Ectodermal cell (in vitro differentiated cells): Measurements from ENCODE around the gene IFT74.
"Not testable (repeated sequence)": the region's sequence is repeated elsewhere in the genome, so short reads cannot be mapped to it uniquely, and the experiment has no call there.

Experiments used
- H3K27ac ChIP-seq: 2 replicates; pipeline ENCODE4 v1.7.0; 2013; ENCODE audit warnings: mild to moderate bottlenecking, low read depth, low read length; ENCODE audit not compliant: insufficient read depth, poor library complexity, severe bottlenecking
- H3K27me3 ChIP-seq: 2 replicates; pipeline ENCODE4 v1.7.0; 2013; ENCODE audit warnings: mild to moderate bottlenecking, low read length; ENCODE audit not compliant: insufficient read depth, control insufficient read depth, poor library complexity, severe bottlenecking
- H3K36me3 ChIP-seq: one replicate; pipeline ENCODE4 v1.7.0; 2013; ENCODE audit warnings: low read length; ENCODE audit not compliant: control insufficient read depth, insufficient read depth
- H3K4me1 ChIP-seq: one replicate; pipeline ENCODE4 v1.7.0; 2013; ENCODE audit warnings: low read length; ENCODE audit not compliant: control insufficient read depth, insufficient read depth
- H3K4me3 ChIP-seq: 2 replicates; pipeline ENCODE4 v1.7.0; 2013; ENCODE audit warnings: low read depth, low read length, control low read depth; ENCODE audit not compliant: insufficient read depth
- H3K9me3 ChIP-seq: 2 replicates; pipeline ENCODE4 v1.7.0; 2013; ENCODE audit warnings: mild to moderate bottlenecking, low read length, moderate library complexity; ENCODE audit not compliant: control insufficient read depth
- WGBS, 2 experiments: methylation state at CpG; one replicate each; pipeline ENCODE4 v1.1.7; 2013; ENCODE audit warnings: missing lambda C conversion rate in 2 of 2; 5-methylcytosine and 5-hydroxymethylcytosine counted together

Gene IFT74

GRCh38 chr9:27065288-27065687 lies 109.1 kb downstream of the IFT74 start:
- Histone ChIP-seq H3K9me3 (no peaks in the 10 kb centered on the region), H3K27me3 (no peaks in the 10 kb centered on the region), H3K4me3 (no peak overlapping the region), H3K4me1 (no peaks in the 10 kb centered on the region), H3K36me3 (no peaks in the 10 kb centered on the region), H3K27ac (no peak overlapping the region)
- 100% methylated on average over 1 of the region's 1 CpG for whole genome bisulfite sequencing, 2 experiments

- Histone ChIP-seq H3K4me1 (no peaks in the 10 kb centered on the region), H3K36me3 (no peaks in the 10 kb centered on the region), H3K9me3 (no peaks in the 10 kb centered on the region), H3K27ac (no peak overlapping the region), H3K4me3 (no peak overlapping the region), H3K27me3 (no peaks in the 10 kb centered on the region)
- 68 to 71% methylated on average over 4 of the region's 4 CpGs for WGBS, 2 experiments
Observed at GRCh38 chr9:27073841-27074728, 117.9 kb downstream of the IFT74 start.

GRCh38 chr9:27078685-27079084 lies 122.5 kb downstream of the IFT74 start:
- Histone ChIP-seq H3K9me3 (no peaks in the 10 kb centered on the region), H3K36me3 (no peaks in the 10 kb centered on the region), H3K27ac (no peak overlapping the region), H3K4me1 (no peaks in the 10 kb centered on the region), H3K4me3 (no peak overlapping the region), H3K27me3 (no peaks in the 10 kb centered on the region)
- WGBS, 2 experiments: 92 to 100% methylated on average over 1 of the region's 1 CpG

GRCh38 chr9:27085456-27085855 lies 129.2 kb downstream of the IFT74 start:
- H3K9me3 ChIP-seq: no peaks in the 10 kb centered on the region
- H3K4me1 ChIP-seq: no peaks in the 10 kb centered on the region
- H3K4me3 ChIP-seq: no peak overlapping the region
- H3K27ac ChIP-seq: no peak overlapping the region
- no peaks in the 10 kb centered on the region for H3K27me3 ChIP-seq
- no peaks in the 10 kb centered on the region for H3K36me3 ChIP-seq
- WGBS, 2 experiments: 96% methylated on average over 3 to 5 of the region's 5 CpGs

GRCh38 chr9:27086818-27087680 lies 130.8 kb downstream of the IFT74 start:
- H3K36me3 ChIP-seq: no peaks in the 10 kb centered on the region
- WGBS, 2 experiments: 92 to 94% methylated on average over 8 to 9 of the region's 11 CpGs

GRCh38 chr9:27088981-27089380 lies 132.8 kb downstream of the IFT74 start:
- no peaks in the 10 kb centered on the region for H3K27me3 ChIP-seq
- H3K4me3 ChIP-seq: no peak overlapping the region
- H3K27ac ChIP-seq: no peak overlapping the region
- no peaks in the 10 kb centered on the region for H3K4me1 ChIP-seq
- no peaks in the 10 kb centered on the region for H3K36me3 ChIP-seq
- 82 to 100% methylated on average over 1 to 4 of the region's 4 CpGs for WGBS, 2 experiments
- no peaks in the 10 kb centered on the region for H3K9me3 ChIP-seq

More at GRCh38 chr9:27086818-27087680, 130.8 kb downstream of the IFT74 start:
- no peak overlapping the region for H3K27ac ChIP-seq
- no peak overlapping the region for H3K4me3 ChIP-seq
- H3K27me3 ChIP-seq: no peaks in the 10 kb centered on the region
- no peaks in the 10 kb centered on the region for H3K9me3 ChIP-seq
- no peaks in the 10 kb centered on the region for H3K4me1 ChIP-seq

GRCh38 chr9:27089706-27090105 lies 133.5 kb downstream of the IFT74 start:
- Histone ChIP-seq H3K4me3 (no peak overlapping the region), H3K36me3 (no peaks in the 10 kb centered on the region), H3K27me3 (no peaks in the 10 kb centered on the region), H3K9me3 (no peaks in the 10 kb centered on the region), H3K4me1 (no peaks in the 10 kb centered on the region), H3K27ac (no peak overlapping the region)
- 92 to 93% methylated on average over 4 of the region's 4 CpGs for WGBS, 2 experiments

GRCh38 chr9:27090231-27090630 lies 134.0 kb downstream of the IFT74 start:
- H3K4me1 ChIP-seq: no peaks in the 10 kb centered on the region
- H3K27ac ChIP-seq: no peak overlapping the region
- no peaks in the 10 kb centered on the region for H3K36me3 ChIP-seq
- no peak overlapping the region for H3K4me3 ChIP-seq
- H3K9me3 ChIP-seq: no peaks in the 10 kb centered on the region
- no peaks in the 10 kb centered on the region for H3K27me3 ChIP-seq

GRCh38 chr9:27090711-27091110 lies 134.5 kb downstream of the IFT74 start:
- no peaks in the 10 kb centered on the region for H3K36me3 ChIP-seq
- 80 to 100% methylated on average over 1 of the region's 1 CpG for WGBS, 2 experiments

GRCh38 chr9:27092496-27092895 lies 136.3 kb downstream of the IFT74 start:
- H3K27me3 ChIP-seq, H3K4me1 ChIP-seq, H3K36me3 ChIP-seq, H3K4me3 ChIP-seq, H3K9me3 ChIP-seq, H3K27ac ChIP-seq: not testable (repeated sequence)
- 95 to 96% methylated on average over 27 of the region's 27 CpGs for WGBS, 2 experiments

More at GRCh38 chr9:27090711-27091110, 134.5 kb downstream of the IFT74 start:
- H3K27me3 ChIP-seq: no peaks in the 10 kb centered on the region
- H3K27ac ChIP-seq: no peak overlapping the region
- no peak overlapping the region for H3K4me3 ChIP-seq
- no peaks in the 10 kb centered on the region for H3K4me1 ChIP-seq
- H3K9me3 ChIP-seq: no peaks in the 10 kb centered on the region
